ENCODE results near the gene CAPN13.
"Not testable (repeated sequence)": the region's sequence is repeated elsewhere in the genome, so short reads cannot be mapped to it uniquely, and the experiment has no call there.

CAPN13 gene

GRCh38 chr2:30701782-30702181 is 105.5 kb downstream of the CAPN13 start:
- no peak for DNase-seq

- not testable (repeated sequence) for DNase-seq
These were observed 109.8 kb downstream of the CAPN13 start for GRCh38 chr2:30697242-30698103.

GRCh38 chr2:30695749-30696148 is 111.5 kb downstream of the CAPN13 start:
- DNase-seq = no peak

GRCh38 chr2:30694286-30695055 is 112.8 kb downstream of the CAPN13 start:
- peak; percentile 35 for DNase-seq

GRCh38 chr2:30693821-30694281 is 113.4 kb downstream of the CAPN13 start:
- no peak for DNase-seq

- no peak for DNase-seq
These were observed 114.4 kb downstream of the CAPN13 start for GRCh38 chr2:30692829-30693275.

- DNase-seq = no peak
These were observed 115.1 kb downstream of the CAPN13 start for GRCh38 chr2:30691948-30692828.

GRCh38 chr2:30691091-30691947 is 115.9 kb downstream of the CAPN13 start:
- DNase-seq = no peak

GRCh38 chr2:30690126-30690561 is 117.1 kb downstream of the CAPN13 start:
- no peak for DNase-seq

GRCh38 chr2:30689496-30690125 is 117.6 kb downstream of the CAPN13 start:
- no peak for DNase-seq

GRCh38 chr2:30688956-30689401 is 118.3 kb downstream of the CAPN13 start:
- DNase-seq = no peak

GRCh38 chr2:30686669-30687068 is 120.6 kb downstream of the CAPN13 start:
- DNase-seq = peak; percentile 53

- DNase-seq = peak; percentile 69
These were observed 121.2 kb downstream of the CAPN13 start for GRCh38 chr2:30686000-30686399.

- no peak for DNase-seq
These were observed 122.2 kb downstream of the CAPN13 start for GRCh38 chr2:30684996-30685395.

GRCh38 chr2:30684516-30684915 is 122.7 kb downstream of the CAPN13 start:
- DNase-seq = no peak

- no peak for DNase-seq
These were observed 123.2 kb downstream of the CAPN13 start for GRCh38 chr2:30684026-30684425.

- no peak for DNase-seq
These were observed 123.8 kb downstream of the CAPN13 start for GRCh38 chr2:30683236-30683956.

GRCh38 chr2:30681022-30681421 is 126.2 kb downstream of the CAPN13 start:
- no peak for DNase-seq

- no peak for DNase-seq
These were observed 127.1 kb downstream of the CAPN13 start for GRCh38 chr2:30680121-30680520.

GRCh38 chr2:30679426-30680088 is 127.7 kb downstream of the CAPN13 start:
- DNase-seq = no peak
